Nephron progenitor cell (in vitro differentiated cells): Measurements from ENCODE around the gene DNM1.

ENCODE experiments used
- DNase-seq: peaks from one replicate; pipeline ENCODE4 v3.0.0; 2021
- H3K27ac Mint-ChIP-seq: 2 replicates; pipeline ENCODE4 v1.8.0; 2021; ENCODE audit warnings: mild to moderate bottlenecking, moderate library complexity, mixed read lengths
- H3K27me3 Mint-ChIP-seq: 2 replicates; pipeline ENCODE4 v1.8.0; 2021; ENCODE audit warnings: mild to moderate bottlenecking, low read depth, mixed read lengths; ENCODE audit not compliant: poor library complexity
- H3K36me3 Mint-ChIP-seq: 2 replicates; pipeline ENCODE4 v1.8.0; 2021; ENCODE audit warnings: low read depth, mixed read lengths
- H3K4me1 Mint-ChIP-seq: 2 replicates; pipeline ENCODE4 v1.8.0; 2021; ENCODE audit warnings: mixed read lengths
- H3K4me3 Mint-ChIP-seq: 2 replicates; pipeline ENCODE4 v1.8.0; 2021; ENCODE audit warnings: mild to moderate bottlenecking, moderate library complexity, mixed read lengths
- H3K9me3 Mint-ChIP-seq: 2 replicates; pipeline ENCODE4 v1.8.0; 2021; ENCODE audit warnings: mild to moderate bottlenecking, moderate library complexity, mixed read lengths
- TF ChIP-seq, protein P1 (sequence below): fragments of 200-600 bp; sonication (generic); IDR thresholded peaks from 2 replicates; pipeline ENCODE4 v1.5.0; 2021; ENCODE audit warnings: antibody characterized with exemption

The DNM1 gene

DNA sequence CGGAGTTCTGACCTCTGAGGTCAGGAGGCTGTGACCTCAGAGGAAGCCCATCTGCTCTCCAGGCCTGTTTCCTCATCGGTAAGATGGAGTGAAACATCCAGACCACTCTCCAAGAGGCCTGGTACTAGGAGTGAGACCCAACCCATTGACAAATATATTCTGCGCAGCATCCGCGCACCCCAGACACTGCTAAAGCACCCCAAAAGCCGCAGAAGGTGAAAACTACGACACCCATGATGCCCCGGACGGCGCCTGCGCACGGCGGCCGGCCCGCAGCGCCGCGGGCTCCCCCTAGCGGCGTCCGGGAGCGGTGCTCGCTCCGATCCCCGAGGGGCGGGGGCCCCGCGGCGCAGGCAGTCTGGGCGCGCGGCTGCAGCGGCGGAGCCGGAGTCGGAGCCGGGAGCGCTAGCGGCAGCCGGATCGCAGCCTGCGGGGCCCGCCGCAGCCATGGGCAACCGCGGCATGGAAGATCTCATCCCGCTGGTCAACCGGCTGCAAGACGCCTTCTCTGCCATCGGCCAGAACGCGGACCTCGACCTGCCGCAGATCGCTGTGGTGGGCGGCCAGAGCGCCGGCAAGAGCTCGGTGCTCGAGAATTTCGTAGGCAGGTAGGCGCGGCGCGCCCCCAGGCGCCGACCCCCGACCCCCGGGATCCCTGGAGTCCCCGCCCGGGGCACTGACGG is at the start of gene DNM1:
TSS of gene DNM1 (plus strand) at position 356 of the 683 bp plus-strand sequence. CDS start at position 448, 92 bp downstream.
- H3K36me3 Mint-ChIP-seq: no peaks in the 10 kb centered on the region

DNA sequence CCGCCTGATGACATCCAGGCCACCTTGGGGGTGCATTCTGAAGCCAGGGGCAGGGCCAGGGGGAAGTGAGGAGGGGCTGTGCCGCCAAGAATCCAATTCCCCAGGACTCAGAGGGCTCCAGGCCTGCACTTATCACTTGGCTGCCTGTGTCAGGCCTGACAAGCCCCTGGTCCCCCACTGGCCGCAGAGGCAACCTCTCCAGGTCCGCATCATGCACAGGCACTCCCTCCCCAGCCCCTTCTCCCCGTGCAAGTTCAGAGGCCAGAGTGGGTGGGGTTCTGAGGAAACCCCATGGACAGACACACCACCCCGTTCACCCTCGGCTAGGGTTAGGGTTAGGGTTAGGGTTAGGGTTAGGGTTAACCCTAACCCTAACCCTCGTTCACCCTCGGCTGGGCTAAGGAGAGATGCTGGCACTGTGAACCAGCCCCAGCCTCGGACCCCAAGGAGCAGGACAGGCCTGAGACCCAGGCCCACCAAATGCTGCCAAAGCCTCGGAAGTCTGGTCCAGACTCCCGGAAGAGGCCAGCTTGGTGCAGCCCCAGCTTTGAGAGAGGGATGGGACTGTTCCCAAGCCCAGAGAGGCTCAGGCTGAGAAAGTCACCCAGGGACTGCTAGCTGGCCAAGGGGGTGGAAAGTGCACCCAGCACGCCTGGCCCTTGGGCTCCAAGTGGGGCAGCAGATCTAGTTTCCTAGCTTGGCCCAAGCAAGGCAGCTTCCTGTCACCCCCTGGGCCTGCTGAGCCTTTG is 49.1 kb upstream of the DNM1 start:
- TF ChIP-seq, protein P1, sequence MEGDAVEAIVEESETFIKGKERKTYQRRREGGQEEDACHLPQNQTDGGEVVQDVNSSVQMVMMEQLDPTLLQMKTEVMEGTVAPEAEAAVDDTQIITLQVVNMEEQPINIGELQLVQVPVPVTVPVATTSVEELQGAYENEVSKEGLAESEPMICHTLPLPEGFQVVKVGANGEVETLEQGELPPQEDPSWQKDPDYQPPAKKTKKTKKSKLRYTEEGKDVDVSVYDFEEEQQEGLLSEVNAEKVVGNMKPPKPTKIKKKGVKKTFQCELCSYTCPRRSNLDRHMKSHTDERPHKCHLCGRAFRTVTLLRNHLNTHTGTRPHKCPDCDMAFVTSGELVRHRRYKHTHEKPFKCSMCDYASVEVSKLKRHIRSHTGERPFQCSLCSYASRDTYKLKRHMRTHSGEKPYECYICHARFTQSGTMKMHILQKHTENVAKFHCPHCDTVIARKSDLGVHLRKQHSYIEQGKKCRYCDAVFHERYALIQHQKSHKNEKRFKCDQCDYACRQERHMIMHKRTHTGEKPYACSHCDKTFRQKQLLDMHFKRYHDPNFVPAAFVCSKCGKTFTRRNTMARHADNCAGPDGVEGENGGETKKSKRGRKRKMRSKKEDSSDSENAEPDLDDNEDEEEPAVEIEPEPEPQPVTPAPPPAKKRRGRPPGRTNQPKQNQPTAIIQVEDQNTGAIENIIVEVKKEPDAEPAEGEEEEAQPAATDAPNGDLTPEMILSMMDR: no peak
- H3K4me3 Mint-ChIP-seq: no peak overlapping the region
- peaks cover 11% of the 10 kb centered on the region for H3K27me3 Mint-ChIP-seq
- no peaks in the 10 kb centered on the region for H3K36me3 Mint-ChIP-seq
- DNase-seq: no peak
- no peak overlapping the region for H3K27ac Mint-ChIP-seq
- H3K9me3 Mint-ChIP-seq: no peaks in the 10 kb centered on the region
- H3K4me1 Mint-ChIP-seq: peaks cover 36% of the 10 kb centered on the region

More for the DNA sequence above, at the start of gene DNM1:
- Mint-ChIP-seq H3K9me3 (no peaks in the 10 kb centered on the region), H3K4me3 (peak within 1 kb of the TSS; percentile 85), H3K4me1 (peaks cover 43% of the 10 kb centered on the region), H3K27ac (no peak within 1 kb of the TSS), H3K27me3 (no peaks in the 10 kb centered on the region)
- peak; percentile 79 for DNase-seq
- TF ChIP-seq, protein P1: peak; percentile 60

DNA sequence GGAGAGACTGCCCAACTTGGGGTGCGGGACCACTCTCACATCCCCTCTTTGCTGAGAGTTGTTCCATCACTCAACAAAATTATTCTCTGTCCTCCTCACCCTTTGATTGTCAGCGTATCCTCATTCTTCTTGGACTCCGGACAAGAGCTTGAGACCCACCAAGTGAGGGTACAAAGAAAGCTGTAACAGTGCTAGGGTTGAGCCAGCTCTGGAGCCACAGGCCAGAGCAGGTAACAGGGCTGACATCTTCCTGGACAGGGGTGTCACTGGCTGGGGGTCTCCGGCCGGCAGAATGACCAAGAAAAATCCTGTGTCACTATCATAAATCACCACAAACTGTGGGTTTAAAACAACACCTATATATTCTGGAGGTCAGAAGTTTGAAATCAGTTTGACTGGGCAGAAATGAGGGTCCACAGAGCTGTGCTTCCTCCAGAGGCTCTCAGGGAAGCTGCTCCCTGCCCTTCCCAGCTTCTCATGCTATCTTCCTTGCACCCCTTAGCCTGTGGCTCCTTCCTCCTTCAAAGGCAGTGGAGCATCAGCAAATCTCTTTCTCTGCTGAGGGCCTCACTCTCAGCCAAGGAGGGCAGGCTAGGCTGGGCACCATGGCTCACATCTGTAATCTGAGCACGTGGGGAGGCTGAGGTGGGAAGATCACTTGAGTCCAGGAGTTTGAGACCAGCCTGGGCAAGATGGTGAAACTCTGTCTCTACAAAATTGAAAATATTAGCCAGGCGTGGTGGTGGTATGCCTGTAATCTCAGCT is 47.3 kb upstream of the DNM1 start:
- TF ChIP-seq, protein P1: no peak
- Mint-ChIP-seq H3K4me3 (no peak overlapping the region), H3K36me3 (no peaks in the 10 kb centered on the region), H3K27ac (peak overlapping the region; percentile 73), H3K9me3 (no peaks in the 10 kb centered on the region), H3K27me3 (peaks cover 5% of the 10 kb centered on the region), H3K4me1 (peaks cover 25% of the 10 kb centered on the region)
- DNase-seq: no peak

DNA sequence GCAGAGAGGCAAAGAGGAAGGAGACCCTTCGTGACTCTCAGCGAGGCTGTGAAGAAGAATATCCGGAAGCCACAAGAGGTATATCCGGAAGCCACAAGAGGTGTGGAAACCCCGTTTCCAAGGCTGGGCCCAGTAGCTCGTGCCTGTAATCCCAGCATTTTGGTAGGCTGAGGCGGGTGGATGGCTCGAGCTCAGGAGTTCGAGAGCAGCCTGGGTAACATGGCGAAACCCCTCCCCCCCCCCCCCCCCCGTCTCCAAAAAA is 43.7 kb upstream of the DNM1 start:
- Mint-ChIP-seq H3K9me3 (no peaks in the 10 kb centered on the region), H3K27ac (no peak overlapping the region), H3K36me3 (peaks cover 16% of the 10 kb centered on the region), H3K4me3 (peak overlapping the region; percentile 65), H3K27me3 (peaks cover 5% of the 10 kb centered on the region), H3K4me1 (peaks cover 13% of the 10 kb centered on the region)
- DNase-seq: no peak
- TF ChIP-seq, protein P1: no peak

DNA sequence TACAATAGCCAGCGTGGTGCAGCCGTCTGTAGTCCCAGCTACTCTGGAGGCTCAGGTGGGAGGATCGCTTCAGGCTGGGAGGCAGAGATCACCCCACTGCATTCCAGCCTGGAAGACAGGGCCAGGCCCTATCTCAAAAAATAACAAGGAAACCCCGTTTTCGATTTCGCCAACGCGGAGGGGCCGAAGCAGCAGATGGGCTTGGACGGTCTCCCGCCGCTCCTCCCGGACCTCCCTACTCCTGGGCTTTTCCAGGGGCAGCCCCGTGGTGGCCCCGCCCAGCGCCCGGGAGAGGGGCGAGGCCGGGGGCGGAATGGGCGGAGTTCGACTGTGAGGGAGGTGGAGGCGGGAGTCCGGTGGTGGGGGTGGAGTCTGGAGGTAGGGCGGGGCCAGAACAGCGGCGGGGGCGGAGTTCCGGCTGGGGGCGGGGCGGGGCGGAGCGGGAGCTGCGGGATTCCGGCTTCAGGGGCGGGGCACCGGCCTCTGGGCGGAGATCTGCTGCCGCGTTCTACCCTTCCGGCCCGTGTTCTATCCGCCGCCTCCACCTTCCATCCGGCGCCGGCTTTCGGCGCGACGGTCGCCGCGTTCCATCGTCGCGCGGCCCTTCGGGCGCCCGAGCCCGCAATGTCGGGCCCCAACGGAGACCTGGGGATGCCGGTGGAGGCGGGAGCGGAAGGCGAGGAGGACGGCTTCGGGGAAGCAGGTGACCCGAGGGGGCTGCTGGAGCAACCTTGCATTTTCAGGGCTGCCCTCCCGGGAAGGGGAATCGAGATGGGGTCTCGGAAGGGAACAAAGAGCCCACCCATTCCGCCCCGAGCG is 43.2 kb upstream of the DNM1 start, which contains the start of gene BBLN:
TSS of gene BBLN (plus strand) at position 482 of the 819 bp plus-strand sequence. CDS start at position 625, 143 bp downstream.
- Mint-ChIP-seq H3K36me3 (peaks cover 20% of the 10 kb centered on the region), H3K4me1 (peaks cover 13% of the 10 kb centered on the region), H3K4me3 (peak within 1 kb of the TSS; percentile 78), H3K27me3 (peaks cover 5% of the 10 kb centered on the region), H3K9me3 (no peaks in the 10 kb centered on the region), H3K27ac (no peak within 1 kb of the TSS)
- TF ChIP-seq, protein P1: no peak
- DNase-seq: peak; percentile 97
